ENCODE measurements around the gene C16orf46. TPM values are rescaled to one million over a fixed set of nuclear protein-coding genes. Genes with fewer than 3 reads are reported as not detected.

Gene C16orf46
- polyA plus RNA-seq, 1 donor from 2014 or later = 8.7 TPM

- Histone ChIP-seq H3K27ac (ENCODE audit: low read length) (no peak overlapping the region), H3K9ac (ENCODE audit: low read length) (no peak overlapping the region)
- no peak for TF ChIP-seq EZH2 (IDR thresholded peaks at IDR 0.05; ENCODE audit: borderline replicate concordance, insufficient read depth, low read length, poor library complexity, severe bottlenecking)
- no peak for TF ChIP-seq SMC3 (conservative IDR thresholded peaks at IDR 0.05; ENCODE audit: poor library complexity)
- TF ChIP-seq CTCF (IDR thresholded peaks at IDR 0.05; ENCODE audit: poor library complexity, severe bottlenecking) = no peak
- no peak for TF ChIP-seq RAD21 (conservative IDR thresholded peaks at IDR 0.05)
- no peak for TF ChIP-seq TAF1 (IDR thresholded peaks at IDR 0.05; ENCODE audit: low read depth)
- no peak for TF ChIP-seq POLR2AphosphoS5 (IDR thresholded peaks at IDR 0.05)
- TF ChIP-seq REST (IDR thresholded peaks at IDR 0.05; ENCODE audit: borderline replicate concordance) = no peak
- no peak for TF ChIP-seq EP300 (conservative IDR thresholded peaks at IDR 0.05; ENCODE audit: poor library complexity, severe bottlenecking)
- TF ChIP-seq MXI1 (conservative IDR thresholded peaks at IDR 0.05; ENCODE audit: poor library complexity, severe bottlenecking) = no peak
Measured at GRCh38 chr16:81106826-81107503, 29.9 kb upstream of the C16orf46 start.

DNA sequence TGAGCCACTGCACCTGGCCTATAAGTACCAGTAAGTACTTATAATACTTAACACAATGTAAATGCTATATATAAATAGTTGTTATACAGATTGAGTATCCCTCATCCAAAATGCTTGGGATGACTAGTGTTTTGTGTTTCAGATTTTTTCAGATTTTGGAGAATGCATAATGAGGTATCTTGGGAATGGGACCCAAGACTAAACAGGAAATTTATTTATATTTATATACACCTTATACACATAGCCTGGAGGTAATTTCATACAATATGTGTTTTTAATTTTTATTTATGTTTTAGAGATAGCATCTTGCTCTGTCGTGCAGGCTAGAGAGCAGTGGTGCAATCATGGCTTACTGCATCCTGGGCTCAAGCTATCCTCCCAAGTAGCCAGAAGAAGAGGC is 28.9 kb upstream of the C16orf46 start:
- no peak overlapping the region for H3K27ac ChIP-seq (ENCODE audit: low read length)
- no peaks in the 10 kb centered on the region for H3K36me3 ChIP-seq (ENCODE audit: insufficient read depth, low read length)
- no peak overlapping the region for H2AFZ ChIP-seq (ENCODE audit: low read depth, low read length)
- no peaks in the 10 kb centered on the region for H3K27me3 ChIP-seq (ENCODE audit: insufficient read depth, low read depth, low read length)
- no peaks in the 10 kb centered on the region for H3K79me2 ChIP-seq (replicated peaks; ENCODE audit: insufficient read depth, low read length)
- no peaks in the 10 kb centered on the region for H3K9me3 ChIP-seq (ENCODE audit: low read length)
- no peaks in the 10 kb centered on the region for H3F3A ChIP-seq (ENCODE audit: insufficient read depth, low read length, poor library complexity, severe bottlenecking)
- no peak for TF ChIP-seq EZH2 (IDR thresholded peaks at IDR 0.05; ENCODE audit: borderline replicate concordance, insufficient read depth, low read length, poor library complexity, severe bottlenecking)
- TF ChIP-seq CTCF (IDR thresholded peaks at IDR 0.05; ENCODE audit: poor library complexity, severe bottlenecking) = no peak
- TF ChIP-seq EP300 (conservative IDR thresholded peaks at IDR 0.05; ENCODE audit: poor library complexity, severe bottlenecking) = no peak
- no peak for TF ChIP-seq MXI1 (conservative IDR thresholded peaks at IDR 0.05; ENCODE audit: poor library complexity, severe bottlenecking)
- no peak for TF ChIP-seq REST (IDR thresholded peaks at IDR 0.05; ENCODE audit: borderline replicate concordance)
- no peak for TF ChIP-seq SMC3 (conservative IDR thresholded peaks at IDR 0.05; ENCODE audit: poor library complexity)
- no peak for TF ChIP-seq POLR2AphosphoS5 (IDR thresholded peaks at IDR 0.05)
- TF ChIP-seq TAF1 (IDR thresholded peaks at IDR 0.05; ENCODE audit: low read depth) = no peak
- TF ChIP-seq RAD21 (conservative IDR thresholded peaks at IDR 0.05) = no peak
- no peaks in the 10 kb centered on the region for H4K20me1 ChIP-seq (ENCODE audit: insufficient read depth)
- H3K9ac ChIP-seq (ENCODE audit: low read length) = no peak overlapping the region
- H3K9me2 ChIP-seq (ENCODE audit: insufficient read depth, low read length) = no peaks in the 10 kb centered on the region
- H3K4me3 ChIP-seq (ENCODE audit: low read length) = no peak overlapping the region
- no peak overlapping the region for H3K4me2 ChIP-seq (ENCODE audit: low read length)

More at GRCh38 chr16:81106826-81107503, 29.9 kb upstream of the C16orf46 start:
- Histone ChIP-seq H3F3A (ENCODE audit: insufficient read depth, low read length, poor library complexity, severe bottlenecking) (no peaks in the 10 kb centered on the region), H4K20me1 (ENCODE audit: insufficient read depth) (no peaks in the 10 kb centered on the region), H3K9me3 (ENCODE audit: low read length) (no peaks in the 10 kb centered on the region), H2AFZ (ENCODE audit: low read depth, low read length) (no peak overlapping the region), H3K4me2 (ENCODE audit: low read length) (no peak overlapping the region), H3K79me2 (replicated peaks; ENCODE audit: insufficient read depth, low read length) (no peaks in the 10 kb centered on the region), H3K27me3 (ENCODE audit: insufficient read depth, low read depth, low read length) (no peaks in the 10 kb centered on the region), H3K9me2 (ENCODE audit: insufficient read depth, low read length) (no peaks in the 10 kb centered on the region), H3K4me3 (ENCODE audit: low read length) (no peak overlapping the region), H3K36me3 (ENCODE audit: insufficient read depth, low read length) (no peaks in the 10 kb centered on the region)

All from neural cell (in vitro differentiated cells).